Jurkat, Clone E6-1 (cell line): ENCODE results near the gene NTRK3.

ENCODE experiments used
- DNase-seq: peaks from one replicate; pipeline ENCODE4 v3.0.0-alpha.2; 2011; ENCODE audit warnings: low read depth, low spot score
- H3K4me3 ChIP-seq: 2 replicates; pipeline ENCODE4 v1.5.1; 2011; ENCODE audit warnings: mild to moderate bottlenecking, low read length, control low read depth, moderate library complexity

NTRK3 gene

GRCh38 chr15:88238618-88239430, 17.7 kb downstream of the NTRK3 start:
- DNase-seq: no peak
- no peak overlapping the region for H3K4me3 ChIP-seq

DNA sequence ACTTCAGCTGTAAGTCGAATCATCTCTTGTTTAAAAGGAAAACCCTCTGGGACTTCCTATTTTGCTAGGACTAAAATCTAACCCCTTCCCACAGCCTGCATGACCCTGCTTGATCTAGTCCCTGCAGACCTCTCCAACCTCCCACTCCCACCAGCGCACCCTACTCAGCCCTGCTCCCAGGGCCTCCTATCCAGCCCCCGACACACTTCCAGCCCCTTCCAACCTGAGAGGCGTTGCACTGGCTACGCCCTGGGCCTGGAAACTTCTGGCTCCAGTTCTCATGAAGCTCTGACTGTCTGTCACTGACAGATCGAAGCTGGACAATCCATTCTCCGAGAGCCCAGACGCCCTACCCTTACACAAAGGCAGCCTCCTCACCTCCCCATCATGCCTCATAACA, 21.8 kb downstream of the NTRK3 start:
- no peak for DNase-seq
- H3K4me3 ChIP-seq: no peak overlapping the region

GRCh38 chr15:88233921-88234320, 22.6 kb downstream of the NTRK3 start:
- H3K4me3 ChIP-seq: no peak overlapping the region
- DNase-seq: no peak

- no peak for DNase-seq
- no peak overlapping the region for H3K4me3 ChIP-seq
Measured at GRCh38 chr15:88232771-88233201, 23.8 kb downstream of the NTRK3 start.

DNA sequence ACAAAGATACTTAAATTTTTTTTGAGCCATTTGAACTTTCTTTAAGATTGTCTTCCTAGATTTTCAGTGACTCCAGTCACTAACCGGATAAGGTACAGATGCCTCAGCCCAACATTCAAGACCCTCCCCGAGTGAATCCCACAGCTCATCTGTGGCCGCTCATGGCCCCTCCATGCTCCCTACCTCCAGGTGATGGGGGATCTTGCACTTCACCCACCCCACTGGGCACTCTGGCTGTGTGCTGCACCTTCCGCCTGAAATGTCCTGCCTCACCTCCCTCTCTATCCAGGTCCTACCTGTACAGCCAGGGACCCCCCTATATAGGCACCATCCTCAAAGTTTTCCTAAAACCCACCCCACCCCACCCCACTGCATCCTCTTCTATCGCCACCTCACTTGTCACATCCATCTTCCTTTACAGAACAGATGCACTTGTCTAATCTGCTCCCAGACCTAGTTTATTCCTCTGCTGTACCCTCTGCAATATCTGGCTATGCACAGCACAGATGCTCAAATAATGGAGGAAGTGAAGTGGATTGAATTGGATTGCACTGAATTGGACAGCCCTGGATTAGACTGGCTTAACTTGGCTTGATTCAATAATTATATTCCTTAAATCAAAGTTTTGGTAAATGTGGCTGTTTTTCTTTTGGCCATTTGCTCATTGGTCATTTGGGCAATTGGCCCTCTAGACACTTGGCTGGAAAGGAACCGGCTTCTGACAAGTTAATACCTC, 24.5 kb downstream of the NTRK3 start:
- DNase-seq: no peak
- H3K4me3 ChIP-seq: no peak overlapping the region

GRCh38 chr15:88230823-88231222, 25.7 kb downstream of the NTRK3 start:
- DNase-seq: no peak
- H3K4me3 ChIP-seq: no peak overlapping the region

DNA sequence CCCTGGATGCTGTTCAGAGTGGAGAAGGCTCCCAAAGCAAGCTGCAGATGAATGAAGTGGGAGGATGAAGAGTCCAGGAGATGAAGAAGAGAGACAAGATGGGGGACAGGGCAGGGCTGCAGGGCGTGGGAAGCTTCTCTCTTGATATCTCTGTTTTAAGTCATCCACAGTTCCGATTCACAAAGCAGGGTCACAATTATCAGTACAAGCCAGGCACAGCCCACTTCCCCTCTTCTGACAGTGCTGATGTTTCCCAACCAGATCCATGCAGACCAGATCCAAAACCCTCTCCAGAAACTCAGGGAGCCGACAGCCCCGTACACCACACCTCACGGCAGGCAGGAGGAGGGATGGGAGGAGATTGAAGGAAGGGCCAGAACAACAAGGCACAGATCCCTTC, 31.1 kb downstream of the NTRK3 start:
- H3K4me3 ChIP-seq: no peak overlapping the region
- no peak for DNase-seq

GRCh38 chr15:88223084-88223483, 33.5 kb downstream of the NTRK3 start:
- no peak for DNase-seq
- H3K4me3 ChIP-seq: no peak overlapping the region

- no peak for DNase-seq
- no peak overlapping the region for H3K4me3 ChIP-seq
Measured at GRCh38 chr15:88221836-88222235, 34.7 kb downstream of the NTRK3 start.

GRCh38 chr15:88220443-88221335, 35.9 kb downstream of the NTRK3 start:
- H3K4me3 ChIP-seq: no peak overlapping the region
- no peak for DNase-seq

GRCh38 chr15:88219623-88220022, 36.9 kb downstream of the NTRK3 start:
- no peak overlapping the region for H3K4me3 ChIP-seq
- DNase-seq: no peak

DNA sequence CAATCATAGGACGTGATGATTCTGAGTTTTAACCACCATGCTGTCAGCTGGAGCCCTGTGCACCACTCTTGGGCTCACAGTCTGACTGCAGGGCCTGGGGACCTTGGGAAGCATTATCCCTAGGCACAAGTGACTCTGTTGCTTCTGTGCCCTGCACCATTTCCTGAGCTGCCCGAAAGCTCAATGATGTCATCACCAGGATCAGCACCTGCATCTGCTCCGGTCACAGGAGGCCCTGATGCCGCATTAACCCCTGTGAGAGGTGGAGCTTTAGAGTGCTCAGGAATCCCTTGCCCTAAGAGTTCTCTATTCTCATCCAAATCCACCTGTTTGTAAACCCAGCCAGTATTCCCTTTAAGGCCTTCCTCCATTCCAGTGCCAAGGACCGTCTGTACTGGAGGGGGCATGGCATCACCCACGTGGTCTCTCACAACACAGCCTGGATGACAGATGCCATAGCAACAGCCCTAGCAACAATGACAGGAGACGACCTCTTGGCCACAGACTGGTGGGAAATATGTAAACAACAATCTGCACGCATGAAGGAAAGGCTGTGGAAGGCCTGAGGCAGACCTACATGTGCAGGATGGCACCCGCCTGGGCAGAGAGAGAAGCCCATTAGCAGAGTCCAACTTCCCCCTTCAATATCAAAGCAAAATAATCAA, 37.9 kb downstream of the NTRK3 start:
- H3K4me3 ChIP-seq: no peak overlapping the region
- DNase-seq: no peak

DNA sequence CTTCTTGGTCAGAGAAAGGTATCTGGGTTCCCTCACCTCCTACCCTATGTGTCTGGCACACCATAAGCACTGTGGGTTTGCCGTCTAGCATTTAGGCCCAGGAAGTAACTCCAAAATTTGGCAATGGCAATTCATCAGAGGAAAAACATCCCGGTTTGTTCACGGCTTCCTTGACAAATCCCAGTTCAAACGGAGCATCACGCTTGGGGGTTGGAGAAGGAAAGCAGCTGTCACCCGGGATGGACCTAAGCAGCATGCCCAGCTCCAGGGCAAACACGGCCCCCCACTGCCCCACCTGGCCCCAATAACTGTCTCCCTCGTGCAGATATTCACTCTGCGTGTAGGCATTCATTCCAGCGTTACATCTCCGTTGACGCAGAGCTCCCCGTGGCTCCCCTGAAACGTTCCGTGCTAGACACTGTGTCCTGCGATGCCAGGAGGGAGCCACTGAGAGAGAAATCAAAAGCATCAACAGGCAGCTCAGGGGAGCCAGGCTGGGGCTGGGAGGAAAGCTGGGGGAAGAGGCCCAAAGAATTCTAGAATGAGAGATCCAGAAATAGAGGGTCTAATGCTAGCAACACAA, 41.4 kb downstream of the NTRK3 start:
- H3K4me3 ChIP-seq: no peak overlapping the region

DNA sequence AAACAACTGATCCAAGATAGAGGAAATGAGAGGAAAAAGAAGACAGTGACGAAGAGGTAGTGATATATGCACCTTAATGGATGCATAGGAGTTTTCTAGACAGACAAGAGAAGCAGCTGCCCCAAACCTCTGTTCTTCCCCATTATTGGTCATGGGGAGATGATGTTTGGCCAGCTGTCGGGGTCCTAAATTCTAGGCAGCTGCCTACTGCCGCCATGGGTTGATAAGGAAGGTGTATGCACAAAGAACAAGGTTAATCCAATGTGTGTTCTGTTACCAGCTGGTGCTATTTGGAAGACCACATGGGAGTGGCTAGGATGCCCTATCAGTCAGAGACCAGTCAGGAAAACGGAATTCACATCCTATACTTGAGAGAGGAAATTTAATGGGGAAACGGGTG, 47.4 kb downstream of the NTRK3 start:
- no peak for DNase-seq
- H3K4me3 ChIP-seq: no peak overlapping the region

More for the DNA sequence above, 41.4 kb downstream of the NTRK3 start:
- DNase-seq: no peak

DNA sequence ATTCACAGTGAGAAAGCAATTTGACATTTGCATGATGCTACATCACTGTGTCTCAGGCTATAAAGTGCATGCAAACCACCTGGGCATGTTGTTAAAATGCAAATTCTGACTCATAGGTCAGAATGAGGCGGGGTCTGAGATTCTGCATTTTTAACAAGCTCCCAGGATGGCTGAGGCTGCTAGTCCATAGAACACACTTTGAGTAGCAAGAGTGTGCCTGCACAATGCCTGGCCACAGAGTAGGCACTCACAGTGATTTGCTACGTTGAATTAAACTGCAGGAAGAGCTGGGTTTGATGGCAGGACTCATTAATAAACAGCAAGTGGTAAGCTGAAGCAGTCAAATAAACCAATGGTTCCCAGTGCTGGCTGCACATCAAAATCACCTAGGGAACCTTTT, 48.1 kb downstream of the NTRK3 start:
- H3K4me3 ChIP-seq: no peak overlapping the region
- no peak for DNase-seq

DNA sequence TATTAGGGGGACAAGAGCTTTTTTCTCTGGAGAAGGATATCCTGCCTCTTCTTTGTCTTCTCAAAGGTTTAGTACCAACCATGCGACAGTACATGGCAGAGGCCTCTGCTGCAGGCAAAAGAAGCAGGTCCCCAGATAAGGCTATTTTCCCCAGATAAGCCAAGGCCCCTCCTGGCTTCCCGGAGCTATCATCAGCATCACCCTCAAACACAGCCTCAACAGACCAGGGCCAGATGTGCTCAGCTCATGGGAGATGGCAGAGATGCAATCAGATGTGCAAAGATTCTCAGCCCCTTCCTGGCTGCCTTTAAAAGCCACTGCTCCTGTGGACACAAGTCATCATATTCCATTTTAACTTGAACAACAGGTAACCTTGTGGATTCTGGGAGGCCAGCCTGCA, 49.0 kb downstream of the NTRK3 start:
- DNase-seq: no peak
- H3K4me3 ChIP-seq: no peak overlapping the region

- no peak for DNase-seq
- H3K4me3 ChIP-seq: no peak overlapping the region
Measured at GRCh38 chr15:88204584-88204983, 52.0 kb downstream of the NTRK3 start.

GRCh38 chr15:88202231-88202630, 54.3 kb downstream of the NTRK3 start:
- DNase-seq: no peak

DNA sequence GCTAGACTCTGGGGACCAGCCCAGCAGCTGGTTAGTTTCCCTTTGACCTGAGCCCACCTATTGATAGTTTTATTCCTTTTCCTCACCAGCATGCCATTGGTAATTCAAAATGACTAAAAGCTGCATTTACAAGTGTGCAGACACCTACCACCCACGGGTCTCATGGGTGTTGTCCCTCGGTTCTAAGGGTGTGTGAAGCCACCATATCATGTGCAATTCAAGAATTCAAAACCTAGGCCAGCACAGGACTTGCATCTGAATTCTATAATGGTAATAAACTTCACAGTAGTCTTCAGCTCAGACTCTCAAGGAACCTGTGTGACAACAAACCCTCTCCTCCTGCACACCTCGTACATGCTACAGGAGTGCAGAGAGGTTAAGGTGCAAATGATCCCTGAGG, 55.3 kb downstream of the NTRK3 start:
- no peak for DNase-seq
- no peak overlapping the region for H3K4me3 ChIP-seq

More at GRCh38 chr15:88202231-88202630, 54.3 kb downstream of the NTRK3 start:
- no peak overlapping the region for H3K4me3 ChIP-seq
